Measurements from ENCODE around the gene GP1BB. TPM values are rescaled to one million over a fixed set of nuclear protein-coding genes. Genes with fewer than 3 reads are reported as not detected.
A peak's percentile ranks its signal among the peaks of the same experiment; 100 is the strongest.

Gene GP1BB
- total RNA-seq, 4 donors from 2014 or later, result 1.4 to 3.5 (median 2.3) TPM; not detected in 1

DNA sequence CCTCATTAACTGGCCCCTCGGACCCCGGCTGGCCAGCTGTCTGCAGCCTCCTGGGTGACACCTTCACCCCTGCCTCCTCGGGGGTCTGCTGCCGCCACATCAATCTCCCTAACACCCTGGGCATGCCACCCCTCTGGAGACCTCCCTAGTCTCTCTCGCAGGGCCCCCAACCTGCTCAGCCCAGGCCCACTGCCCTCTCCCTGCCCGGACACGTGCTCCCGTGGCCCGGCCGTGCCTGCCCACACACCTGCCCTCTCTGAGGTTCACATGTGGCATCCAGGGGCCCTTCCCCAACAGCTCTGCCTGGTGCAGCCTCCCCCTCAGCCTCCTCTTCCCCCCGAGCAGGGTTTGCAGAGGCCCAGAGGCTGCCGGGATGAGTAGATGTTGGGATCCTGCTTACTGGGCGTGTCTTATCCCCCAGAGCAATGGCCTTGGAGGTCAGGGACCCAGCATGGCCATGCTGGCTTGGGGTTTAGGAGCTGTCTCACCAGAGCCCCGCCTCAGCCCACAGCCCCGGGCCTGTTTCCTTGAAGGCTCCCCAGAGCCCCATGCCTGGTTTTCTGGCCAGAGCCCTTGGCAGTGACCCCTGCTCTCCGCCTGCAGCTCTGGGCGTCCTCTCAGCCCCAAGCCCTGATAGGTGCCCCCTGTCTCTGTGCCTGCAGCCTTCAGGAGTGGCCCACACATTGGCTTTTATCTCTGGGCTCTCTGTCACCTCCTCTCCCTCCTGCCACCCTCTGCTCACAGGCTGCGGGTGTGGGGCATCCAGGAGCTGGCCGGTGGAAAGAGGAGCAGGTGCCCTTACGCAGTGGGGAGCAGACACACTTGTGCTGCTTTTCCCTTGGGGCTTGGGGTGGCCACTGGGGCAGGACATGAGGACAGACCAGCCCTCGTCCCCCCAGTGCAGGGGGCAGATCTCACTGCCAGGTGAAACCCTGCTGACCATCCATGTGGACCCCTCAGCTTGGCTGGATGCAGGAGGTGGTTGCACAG is 34.7 kb upstream of the GP1BB start:
- TF ChIP-seq, protein P1, sequence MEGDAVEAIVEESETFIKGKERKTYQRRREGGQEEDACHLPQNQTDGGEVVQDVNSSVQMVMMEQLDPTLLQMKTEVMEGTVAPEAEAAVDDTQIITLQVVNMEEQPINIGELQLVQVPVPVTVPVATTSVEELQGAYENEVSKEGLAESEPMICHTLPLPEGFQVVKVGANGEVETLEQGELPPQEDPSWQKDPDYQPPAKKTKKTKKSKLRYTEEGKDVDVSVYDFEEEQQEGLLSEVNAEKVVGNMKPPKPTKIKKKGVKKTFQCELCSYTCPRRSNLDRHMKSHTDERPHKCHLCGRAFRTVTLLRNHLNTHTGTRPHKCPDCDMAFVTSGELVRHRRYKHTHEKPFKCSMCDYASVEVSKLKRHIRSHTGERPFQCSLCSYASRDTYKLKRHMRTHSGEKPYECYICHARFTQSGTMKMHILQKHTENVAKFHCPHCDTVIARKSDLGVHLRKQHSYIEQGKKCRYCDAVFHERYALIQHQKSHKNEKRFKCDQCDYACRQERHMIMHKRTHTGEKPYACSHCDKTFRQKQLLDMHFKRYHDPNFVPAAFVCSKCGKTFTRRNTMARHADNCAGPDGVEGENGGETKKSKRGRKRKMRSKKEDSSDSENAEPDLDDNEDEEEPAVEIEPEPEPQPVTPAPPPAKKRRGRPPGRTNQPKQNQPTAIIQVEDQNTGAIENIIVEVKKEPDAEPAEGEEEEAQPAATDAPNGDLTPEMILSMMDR (IDR thresholded peaks at IDR 0.05 in 4 of 5, conservative IDR thresholded peaks at IDR 0.05 in 1 of 5), result no peak
- TF ChIP-seq POLR2A (IDR thresholded peaks at IDR 0.05), result no peak

DNA sequence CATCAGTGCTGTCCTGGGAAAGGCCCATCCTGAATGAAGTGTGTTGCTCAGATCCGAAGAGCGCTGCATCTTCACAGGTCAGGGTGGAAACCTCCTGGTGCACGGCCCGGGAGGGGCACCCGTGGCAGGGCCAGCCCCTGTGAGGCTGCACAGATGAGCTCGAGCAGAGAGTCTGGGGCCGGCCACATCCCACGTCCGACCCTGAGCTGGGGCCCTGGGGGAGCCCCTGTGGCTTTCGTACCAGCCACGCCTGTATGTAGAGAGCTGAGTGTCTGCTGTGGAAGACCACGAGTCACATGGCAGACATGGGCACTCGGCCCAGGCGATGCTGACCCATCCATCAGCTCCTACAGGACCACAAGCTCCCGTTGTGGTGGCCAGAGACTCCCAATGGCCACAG is 33.9 kb upstream of the GP1BB start:
- no peak overlapping the region for H3K4me3 ChIP-seq
- ATAC-seq (no peak), DNase-seq (no peak)
- peaks cover 0 to 2% (median 0%) of the 10 kb centered on the region in 3 donors for H3K27me3 ChIP-seq
- H3K36me3 ChIP-seq, result no peaks in the 10 kb centered on the region
- no peaks in the 10 kb centered on the region for H3K4me1 ChIP-seq
- intact Hi-C loops (cut with DNase I; ENCODE audit: low total_unique reads) (no loop called here), in situ Hi-C loops (cut with MboI; ENCODE audit: low sequenced_read_pairs in 4 of 4) (no loop called here)
- no peak overlapping the region for H3K27ac ChIP-seq
- no peaks in the 10 kb centered on the region for H3K9me3 ChIP-seq
- no peak for TF ChIP-seq POLR2A (IDR thresholded peaks at IDR 0.05)
- TF ChIP-seq, protein P1 (IDR thresholded peaks at IDR 0.05 in 4 of 5, conservative IDR thresholded peaks at IDR 0.05 in 1 of 5), result no peak

More for the DNA sequence above, 34.7 kb upstream of the GP1BB start:
- Histone ChIP-seq H3K9me3 (no peaks in the 10 kb centered on the region), H3K27me3 (peaks cover 0 to 2% (median 1%) of the 10 kb centered on the region in 3 donors), H3K27ac (no peak overlapping the region), H3K36me3 (no peaks in the 10 kb centered on the region), H3K4me1 (no peaks in the 10 kb centered on the region), H3K4me3 (no peak overlapping the region)
- in situ Hi-C loops (cut with MboI; ENCODE audit: low sequenced_read_pairs in 4 of 4), result no loop called here
- ATAC-seq (no peak), DNase-seq (no peak)
- intact Hi-C loops (cut with DNase I; ENCODE audit: low total_unique reads), result no loop called here

DNA sequence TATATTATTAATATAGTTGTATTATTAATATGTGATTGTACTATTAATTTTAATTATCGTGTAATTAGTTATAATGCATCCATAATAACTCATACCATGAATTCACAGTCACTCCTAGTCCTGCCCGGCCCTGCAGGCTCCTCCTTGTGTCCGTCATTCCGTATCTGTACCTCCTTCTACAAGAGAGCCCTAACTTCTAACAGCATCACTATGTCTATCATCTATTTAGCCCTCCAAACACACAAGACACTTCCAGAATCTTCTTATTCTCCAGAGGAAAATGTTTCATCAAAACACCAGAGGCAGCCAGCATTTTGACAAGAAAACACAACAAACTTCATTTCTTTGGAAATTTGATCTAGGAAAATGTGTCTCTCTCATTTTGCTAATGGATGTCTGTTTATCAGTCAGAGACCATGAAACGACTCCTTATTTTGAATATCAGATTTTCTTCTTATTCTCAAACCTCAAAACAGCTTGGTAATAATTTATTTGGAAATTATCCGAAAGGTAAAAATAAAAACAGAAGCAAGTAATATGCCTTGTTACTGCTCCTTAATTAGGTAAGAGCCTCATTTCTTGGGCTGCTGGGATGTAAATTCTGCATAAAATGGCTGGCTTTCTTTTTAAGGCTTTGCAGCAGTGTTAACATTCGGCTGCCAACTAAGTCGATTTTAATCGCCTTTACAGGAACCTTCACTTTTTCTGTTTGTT is 32.2 kb upstream of the GP1BB start:
- H3K27me3 ChIP-seq, result peaks cover 0 to 2% (median 0%) of the 10 kb centered on the region in 3 donors
- in situ Hi-C loops (cut with MboI; ENCODE audit: low sequenced_read_pairs in 4 of 4), result no loop called here
- H3K27ac ChIP-seq, result no peak overlapping the region
- H3K9me3 ChIP-seq, result no peaks in the 10 kb centered on the region
- no peaks in the 10 kb centered on the region for H3K36me3 ChIP-seq
- H3K4me1 ChIP-seq, result no peaks in the 10 kb centered on the region
- no peak for ATAC-seq
- intact Hi-C loops (cut with DNase I; ENCODE audit: low total_unique reads), result no loop called here
- no peak overlapping the region for H3K4me3 ChIP-seq
- no peak for DNase-seq
- TF ChIP-seq, protein P1 (IDR thresholded peaks at IDR 0.05 in 4 of 5, conservative IDR thresholded peaks at IDR 0.05 in 1 of 5), result no peak
- no peak for TF ChIP-seq POLR2A (IDR thresholded peaks at IDR 0.05)

DNA sequence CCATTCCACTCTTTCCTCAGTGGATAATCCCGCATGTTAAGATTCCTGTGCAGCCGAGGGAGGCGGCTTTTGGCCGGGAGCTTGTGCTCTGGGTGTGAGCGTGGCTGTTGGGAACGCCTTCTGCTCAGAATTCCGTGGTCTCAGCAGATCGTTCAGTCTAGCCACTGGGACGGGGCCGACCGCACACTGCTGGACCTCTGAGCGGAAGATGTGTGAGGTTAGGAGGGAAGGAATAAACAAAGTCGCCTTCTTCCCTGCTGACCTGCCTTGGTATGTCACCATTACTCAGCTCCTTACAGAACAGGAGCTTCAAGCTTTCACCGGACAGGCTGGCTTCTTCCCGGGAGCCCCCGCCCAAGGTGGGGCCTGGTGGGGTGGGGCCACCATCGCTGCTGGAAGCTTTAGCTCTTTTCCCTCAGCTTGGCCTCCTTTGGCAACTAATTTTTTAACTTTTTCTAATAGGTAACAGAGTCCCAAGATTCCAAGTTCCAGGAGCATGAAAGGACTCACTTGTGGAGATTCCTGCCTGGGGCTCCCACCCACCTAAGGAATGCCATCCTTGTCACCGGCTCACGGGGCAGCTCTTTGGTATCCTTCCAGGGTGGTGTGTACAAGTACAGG is 31.5 kb upstream of the GP1BB start:
- intact Hi-C loops (cut with DNase I; ENCODE audit: low total_unique reads), result no loop called here
- Histone ChIP-seq H3K27me3 (peaks cover 0 to 2% (median 0%) of the 10 kb centered on the region in 3 donors), H3K4me1 (no peaks in the 10 kb centered on the region), H3K4me3 (peak overlapping the region in 1 of 4 donors; percentile 2), H3K27ac (no peak overlapping the region), H3K36me3 (no peaks in the 10 kb centered on the region), H3K9me3 (no peaks in the 10 kb centered on the region)
- in situ Hi-C loops (cut with MboI; ENCODE audit: low sequenced_read_pairs in 4 of 4), result no loop called here
- no peak for TF ChIP-seq POLR2A (IDR thresholded peaks at IDR 0.05)
- TF ChIP-seq, protein P1 (IDR thresholded peaks at IDR 0.05 in 4 of 5, conservative IDR thresholded peaks at IDR 0.05 in 1 of 5), result no peak
- DNase-seq (no peak), ATAC-seq (peak in 1 of 2 donors; percentile 41)
